Right forelimb (tissue), 1 donor: Measurements from ENCODE around the gene CYB561.
A peak's percentile ranks its signal among the peaks of the same experiment; 100 is the strongest.

ENCODE experiments used
- DNase-seq: peaks from one replicate; pipeline ENCODE4 v3.0.0-alpha.2; 2018

Gene CYB561

GRCh38 chr17:63445954-63446752, at the start of gene CYB561:
TSS of gene CYB561 (minus strand) at chr17:63446306. CDS start at chr17:63437547, 8,759 bp downstream.
- peak; percentile 84 for DNase-seq

GRCh38 chr17:63495491-63495890, 49.4 kb upstream of the CYB561 start:
- no peak for DNase-seq

- DNase-seq = no peak
Measured at GRCh38 chr17:63494300-63494928, 48.3 kb upstream of the CYB561 start.

- no peak for DNase-seq
Measured at GRCh38 chr17:63493411-63493810, 47.3 kb upstream of the CYB561 start.

- DNase-seq = no peak
Measured at GRCh38 chr17:63492940-63493339, 46.8 kb upstream of the CYB561 start.

GRCh38 chr17:63491977-63492618, 46.0 kb upstream of the CYB561 start:
- DNase-seq = no peak

GRCh38 chr17:63491413-63491812, 45.3 kb upstream of the CYB561 start:
- DNase-seq = no peak

- no peak for DNase-seq
Measured at GRCh38 chr17:63490858-63491400, 44.8 kb upstream of the CYB561 start.

GRCh38 chr17:63490329-63490728, 44.2 kb upstream of the CYB561 start:
- DNase-seq = no peak

GRCh38 chr17:63489291-63489690, 43.2 kb upstream of the CYB561 start:
- no peak for DNase-seq

- DNase-seq = no peak
Measured at GRCh38 chr17:63488851-63489250, 42.7 kb upstream of the CYB561 start.

- no peak for DNase-seq
Measured at GRCh38 chr17:63487014-63487339, 40.9 kb upstream of the CYB561 start.

GRCh38 chr17:63486317-63487013, 40.4 kb upstream of the CYB561 start:
- DNase-seq = no peak

GRCh38 chr17:63483655-63484575, 37.8 kb upstream of the CYB561 start:
- DNase-seq = no peak

- no peak for DNase-seq
Measured at GRCh38 chr17:63483038-63483437, 36.9 kb upstream of the CYB561 start.

- DNase-seq = no peak
Measured at GRCh38 chr17:63482509-63482908, 36.4 kb upstream of the CYB561 start.

GRCh38 chr17:63481488-63481870, 35.4 kb upstream of the CYB561 start:
- no peak for DNase-seq

- DNase-seq = no peak
Measured at GRCh38 chr17:63480826-63481487, 34.9 kb upstream of the CYB561 start.

- DNase-seq = no peak
Measured at GRCh38 chr17:63480192-63480784, 34.2 kb upstream of the CYB561 start.

- no peak for DNase-seq
Measured at GRCh38 chr17:63479495-63480184, 33.5 kb upstream of the CYB561 start.
